Fibroblast of skin of left quadriceps (primary cell): ENCODE data around the gene NTM.

Source experiments
- DNase-seq, 2 experiments: peaks; one replicate each; pipeline ENCODE4 v3.0.0-alpha.2; 2013; ENCODE audit warnings: low read depth in 2 of 2

NTM gene

DNA sequence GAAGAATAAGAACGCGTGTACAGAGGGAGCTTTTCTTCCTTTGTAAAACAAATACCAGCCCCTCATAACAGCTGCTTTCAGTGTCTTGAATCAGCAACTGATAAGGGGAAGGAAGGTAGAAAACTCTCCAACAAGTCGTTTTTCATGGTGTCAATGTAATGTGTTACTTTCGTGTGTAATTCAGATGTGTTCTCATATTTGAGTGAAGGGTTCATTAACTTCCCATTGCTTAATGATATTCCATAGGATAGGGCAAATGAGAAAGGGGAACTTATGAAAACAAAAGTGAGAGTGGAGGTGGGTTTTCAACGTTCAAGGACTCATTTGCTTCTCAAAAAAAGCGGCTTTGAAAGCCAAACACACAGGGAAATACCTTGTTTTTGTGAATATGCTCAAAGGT is 452.1 kb downstream of the NTM start:
- no peak for DNase-seq

DNA sequence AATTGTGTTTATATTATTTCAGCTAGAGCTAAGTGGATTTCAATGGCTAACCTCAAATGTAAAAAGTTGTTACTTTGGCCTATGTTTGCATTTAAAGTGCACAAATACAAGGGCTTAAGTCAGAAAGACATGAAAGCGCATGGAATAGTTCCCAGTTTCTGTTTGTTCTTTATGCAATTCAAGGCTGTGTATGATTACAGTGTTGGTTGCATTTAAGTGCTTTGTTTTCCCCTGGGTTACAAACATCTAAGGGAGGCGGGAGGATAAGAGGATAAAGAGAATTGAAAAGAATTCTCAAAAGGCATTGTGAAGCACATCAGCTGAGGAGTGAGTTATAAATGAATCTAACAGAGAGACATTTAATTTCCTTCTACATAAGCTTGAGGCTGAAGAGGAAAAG is 453.4 kb downstream of the NTM start:
- DNase-seq, result no peak

DNA sequence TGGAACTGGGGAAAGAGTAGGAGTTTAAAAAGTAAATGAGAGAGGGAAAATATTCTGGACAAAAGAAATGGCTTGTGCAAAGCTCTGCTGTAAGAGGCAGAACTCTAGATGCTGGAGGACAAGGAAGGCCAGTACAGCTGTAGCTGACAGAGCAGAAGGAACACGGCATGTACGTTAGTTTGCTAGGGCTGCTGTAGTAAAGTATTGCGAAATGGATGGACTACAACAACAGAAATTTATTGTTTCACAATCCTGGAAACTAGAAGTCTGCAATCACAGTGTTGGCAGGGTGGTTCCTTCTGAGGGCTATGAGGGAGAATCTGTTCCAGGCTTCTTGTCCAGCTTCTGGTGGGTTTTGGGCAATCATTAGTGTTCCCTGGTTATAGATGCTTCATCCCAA is 454.4 kb downstream of the NTM start:
- peak in 1 of 2 experiments; percentile 7 for DNase-seq

- no peak for DNase-seq
Observed at GRCh38 chr11:131827430-131827829, 457.0 kb downstream of the NTM start.

- no peak for DNase-seq
Observed at GRCh38 chr11:131829725-131830124, 459.3 kb downstream of the NTM start.

- no peak for DNase-seq
Observed at GRCh38 chr11:131832079-131832478, 461.7 kb downstream of the NTM start.

DNA sequence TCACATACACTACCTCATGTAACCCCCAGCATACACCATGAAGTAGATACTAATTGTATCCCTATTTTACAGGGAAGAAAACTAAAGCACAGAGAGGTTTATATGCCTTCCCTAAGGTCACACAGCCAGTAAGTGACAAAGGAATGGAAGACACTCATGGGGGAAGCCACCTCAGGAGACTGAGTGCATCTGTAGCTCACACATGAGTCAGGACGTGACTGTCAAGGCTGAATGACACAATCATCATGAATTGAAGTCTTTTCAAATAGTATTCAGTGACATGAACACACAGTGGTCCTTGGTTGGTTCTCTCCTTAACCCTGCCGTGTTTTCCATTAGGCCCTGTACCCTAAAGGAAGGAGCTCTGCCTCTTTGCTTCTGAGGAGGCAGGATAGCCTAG is 463.0 kb downstream of the NTM start:
- DNase-seq, result no peak

- no peak for DNase-seq
Observed at GRCh38 chr11:131837562-131837961, 467.1 kb downstream of the NTM start.

- no peak for DNase-seq
Observed at GRCh38 chr11:131838016-131838415, 467.6 kb downstream of the NTM start.

DNA sequence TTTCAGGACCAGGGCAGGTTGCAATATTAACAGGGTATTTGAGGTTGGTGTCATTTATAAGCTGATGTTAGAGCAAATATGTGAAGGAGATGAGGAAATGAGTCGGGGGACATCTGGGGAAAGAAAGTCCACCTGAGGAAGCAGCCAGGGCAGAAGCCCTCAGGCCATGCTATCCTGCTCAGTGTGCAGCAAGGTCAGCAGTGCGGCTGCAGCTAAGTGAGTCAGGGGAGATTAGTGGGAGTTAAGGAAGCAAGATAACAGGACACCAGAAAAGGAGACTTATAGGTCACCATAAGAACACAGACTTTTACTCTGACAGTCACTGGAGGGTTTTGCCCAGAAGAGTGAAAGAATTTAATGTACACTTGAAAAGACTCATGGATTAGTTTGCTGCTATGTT is 468.9 kb downstream of the NTM start:
- no peak for DNase-seq

GRCh38 chr11:131840545-131840944 is 470.1 kb downstream of the NTM start:
- no peak for DNase-seq

DNA sequence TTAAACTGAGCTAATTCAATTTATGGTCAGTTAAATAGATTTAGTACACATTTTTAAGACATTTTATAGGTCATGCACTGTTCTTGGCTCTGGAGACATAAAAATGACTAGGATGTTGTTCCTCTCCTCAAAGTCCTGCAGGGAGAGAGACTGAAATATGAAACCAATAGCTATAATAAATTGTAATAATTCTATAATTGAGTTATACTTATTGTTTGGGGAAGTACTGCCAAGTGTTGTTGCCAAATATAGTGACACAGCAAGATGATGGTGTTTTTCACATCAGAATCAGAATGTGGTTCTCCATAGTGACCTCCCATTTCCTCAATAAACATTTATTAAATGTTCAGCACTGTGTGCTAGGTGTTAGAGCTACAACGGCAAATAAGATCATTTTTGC is 470.6 kb downstream of the NTM start:
- no peak for DNase-seq

GRCh38 chr11:131841925-131842635 is 471.7 kb downstream of the NTM start:
- DNase-seq, result no peak

- no peak for DNase-seq
Observed at GRCh38 chr11:131845255-131845654, 474.8 kb downstream of the NTM start.

DNA sequence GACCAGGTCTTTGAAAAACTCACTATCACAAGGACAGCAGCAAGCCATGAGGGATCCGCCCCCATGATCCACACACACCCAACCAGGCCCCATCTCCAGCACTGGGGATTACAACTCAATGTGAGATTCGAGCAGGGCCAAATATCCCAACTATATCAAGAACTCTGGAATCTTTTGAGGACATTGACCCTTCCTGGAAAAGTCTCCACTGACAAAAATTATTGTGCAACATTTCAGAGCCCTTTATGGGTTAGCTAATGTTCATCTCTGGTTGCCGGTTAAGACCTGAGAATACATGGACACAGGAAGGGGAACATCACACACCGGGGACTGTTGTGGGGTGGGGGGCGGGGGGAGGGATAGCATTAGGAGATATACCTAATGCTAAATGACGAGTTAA is 479.1 kb downstream of the NTM start:
- DNase-seq, result no peak

GRCh38 chr11:131850507-131850906 is 480.1 kb downstream of the NTM start:
- DNase-seq, result no peak

GRCh38 chr11:131851964-131852755 is 481.7 kb downstream of the NTM start:
- DNase-seq, result no peak

DNA sequence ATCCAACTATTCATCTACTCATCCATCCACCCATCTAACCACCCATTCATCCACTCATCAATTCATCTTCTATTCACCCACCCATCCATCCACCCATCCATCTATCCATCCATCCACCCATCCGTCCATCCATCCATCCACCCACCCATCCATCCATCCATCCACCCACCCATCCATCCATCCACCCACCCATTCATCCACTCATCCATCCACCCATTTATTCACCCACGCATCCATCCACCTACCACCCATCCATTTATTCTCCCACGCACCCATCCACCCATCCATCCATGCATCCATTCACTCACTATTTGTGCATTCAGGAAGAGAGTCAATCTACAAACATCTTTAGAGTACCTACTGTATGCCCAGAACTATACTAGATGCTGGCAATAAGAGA is 482.3 kb downstream of the NTM start:
- no peak for DNase-seq

GRCh38 chr11:131854391-131854790 is 484.0 kb downstream of the NTM start:
- no peak for DNase-seq

DNA sequence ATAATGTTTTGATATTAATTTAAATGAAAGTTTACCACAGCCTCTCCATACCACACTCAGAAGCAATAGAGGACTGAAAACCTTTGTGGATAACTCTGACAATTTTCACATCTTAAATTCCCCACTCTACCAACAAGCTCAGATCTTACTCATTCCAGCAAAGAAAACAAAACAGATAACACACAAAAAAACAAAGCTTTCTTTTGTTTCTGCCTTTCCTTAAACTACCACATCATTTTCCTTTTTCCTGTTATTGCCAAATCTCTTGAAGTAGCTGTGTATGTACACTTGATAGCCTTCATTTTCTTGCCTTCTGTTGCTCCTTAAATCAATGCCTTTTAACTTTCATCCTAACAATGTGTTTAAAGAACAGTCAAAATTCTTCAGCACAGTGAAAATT is 484.9 kb downstream of the NTM start:
- DNase-seq, result no peak

DNA sequence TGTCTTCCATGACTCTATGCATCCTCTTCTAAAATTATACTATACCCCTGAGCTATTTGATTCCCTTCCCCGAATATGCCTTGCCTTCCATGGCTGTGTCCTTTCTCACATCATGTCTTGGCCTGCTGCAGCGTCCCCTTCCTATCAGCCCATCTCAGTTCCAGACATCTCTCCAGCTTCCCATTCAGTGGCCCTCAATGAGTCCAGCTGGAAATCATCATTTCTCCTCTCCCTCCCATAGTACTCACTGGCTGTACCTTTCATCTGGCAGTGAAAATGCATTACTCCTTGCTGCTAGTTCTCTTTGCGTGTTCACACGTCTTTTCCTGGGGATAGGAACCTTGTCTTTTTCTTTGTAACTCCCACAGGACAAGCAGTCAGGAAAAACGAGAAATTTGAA is 486.8 kb downstream of the NTM start:
- no peak for DNase-seq

DNA sequence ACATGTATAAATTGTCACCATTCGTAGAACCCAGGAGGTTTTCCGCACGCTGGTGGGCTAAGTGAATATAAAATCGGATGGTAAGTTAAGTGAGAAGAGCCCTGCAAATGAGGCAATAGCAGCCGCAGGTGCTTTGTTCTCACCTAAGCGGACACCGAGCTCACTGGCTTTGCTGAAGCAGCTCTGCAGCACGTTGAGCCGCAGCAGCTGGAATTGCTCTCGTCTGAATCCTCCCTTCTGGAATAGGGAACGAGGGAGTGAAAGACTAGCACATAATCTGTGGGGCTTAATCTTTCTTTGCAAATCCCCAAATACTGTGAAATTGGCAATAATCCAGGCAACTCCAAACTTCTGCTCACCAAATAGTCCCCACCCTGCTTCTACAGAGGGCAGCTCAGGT is 488.1 kb downstream of the NTM start:
- DNase-seq, result no peak

DNA sequence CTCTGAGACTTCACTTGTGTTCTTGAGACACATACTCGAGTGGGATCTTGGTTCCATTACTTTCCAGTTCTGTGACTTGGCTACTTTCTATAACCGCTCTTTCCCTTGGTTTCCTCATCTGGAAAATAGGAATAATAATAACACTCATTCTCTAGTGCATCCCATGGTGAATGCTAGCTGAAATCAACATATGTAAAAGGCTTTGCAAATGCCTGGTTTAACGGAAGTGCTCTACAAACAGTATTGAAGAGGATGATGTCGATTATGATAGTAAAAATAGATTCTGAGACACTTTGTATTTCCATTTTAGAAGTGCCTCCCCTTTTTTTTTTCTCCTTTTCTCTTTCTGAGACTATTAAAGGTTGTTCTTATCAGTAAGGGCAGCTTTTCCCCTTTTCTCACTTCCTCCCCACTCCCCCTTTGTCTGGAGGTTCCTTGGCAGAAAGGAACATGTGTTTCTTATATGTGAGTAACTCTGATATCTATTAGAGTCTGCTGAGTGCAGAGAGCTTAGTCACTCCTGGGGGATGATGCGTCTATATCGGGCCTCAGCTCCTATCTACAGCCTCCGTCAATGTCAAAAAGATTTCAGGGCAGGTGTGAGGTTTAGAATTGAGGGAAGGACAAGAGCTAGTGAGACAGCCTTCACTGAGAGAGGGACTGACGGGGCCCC is 489.3 kb downstream of the NTM start:
- peak; percentile 32 to 48 for DNase-seq
